GM23338 (cell line): Measurements from ENCODE around the gene MNX1. TPM values are rescaled to one million over a fixed set of nuclear protein-coding genes. Genes with fewer than 3 reads are reported as not detected.

ENCODE experiments used
- ATAC-seq: fragments of 200-7000 bp; cut with Tn5 transposase; 3 replicates; pipeline ENCODE4 v1.9.1; 2020
- DNase-seq: peaks from one replicate; pipeline ENCODE4 v3.0.0-alpha.2; 2015; ENCODE audit warnings: low spot score
- H2AFZ ChIP-seq: fragments of 200-600 bp; sonication (generic); 2 replicates; pipeline ENCODE4 v1.8.0; 2016; ENCODE audit warnings: antibody characterized with exemption, mild to moderate bottlenecking, moderate library complexity
- H3F3A ChIP-seq: fragments of 200-600 bp; sonication (generic); replicated peaks from 2 replicates; pipeline ENCODE4 v1.8.0; 2017; ENCODE audit warnings: antibody characterized with exemption, mixed run types, low read depth
- H3K27ac ChIP-seq: fragments of 200-600 bp; sonication (generic); 2 replicates; pipeline ENCODE4 v1.6.1; 2016; ENCODE audit warnings: low read depth
- H3K27me3 ChIP-seq: fragments of 200-600 bp; sonication (generic); 2 replicates; pipeline ENCODE4 v1.8.0; 2016; ENCODE audit warnings: mild to moderate bottlenecking, mixed run types, moderate library complexity; ENCODE audit not compliant: insufficient read depth
- H3K36me3 ChIP-seq: fragments of 200-600 bp; sonication (generic); 2 replicates; pipeline ENCODE4 v1.8.0; 2016; ENCODE audit warnings: mild to moderate bottlenecking; ENCODE audit not compliant: insufficient read depth
- H3K4me1 ChIP-seq: fragments of 200-600 bp; sonication (generic); 2 replicates; pipeline ENCODE4 v1.8.0; 2016; ENCODE audit warnings: mild to moderate bottlenecking, moderate library complexity; ENCODE audit not compliant: insufficient read depth
- H3K4me2 ChIP-seq: fragments of 200-600 bp; sonication (generic); 2 replicates; pipeline ENCODE4 v1.7.1; 2017; ENCODE audit warnings: mixed run types
- H3K4me3 ChIP-seq: fragments of 200-600 bp; sonication (generic); 2 replicates; pipeline ENCODE4 v1.6.1; 2016; ENCODE audit warnings: mixed run types
- H3K79me2 ChIP-seq: fragments of 200-600 bp; sonication (generic); replicated peaks from 2 replicates; pipeline ENCODE4 v1.8.0; 2017; ENCODE audit warnings: mild to moderate bottlenecking; ENCODE audit not compliant: insufficient read depth
- H3K9me2 ChIP-seq: fragments of 200-600 bp; sonication (generic); 2 replicates; pipeline ENCODE4 v1.8.0; 2017; ENCODE audit not compliant: insufficient read depth
- H4K20me1 ChIP-seq: fragments of 200-600 bp; sonication (generic); replicated peaks from 2 replicates; pipeline ENCODE4 v1.8.0; 2017; ENCODE audit warnings: mild to moderate bottlenecking; ENCODE audit not compliant: insufficient read depth
- H3K27ac Mint-ChIP-seq: 2 replicates; pipeline ENCODE4 v1.8.0; 2020; ENCODE audit warnings: inconsistent platforms, mild to moderate bottlenecking, moderate library complexity, mixed read lengths
- H3K27me3 Mint-ChIP-seq: 3 replicates; pipeline ENCODE4 v1.8.0; 2022; ENCODE audit warnings: low read depth, mild to moderate bottlenecking, moderate library complexity, mixed read lengths, inconsistent platforms; ENCODE audit not compliant: insufficient read depth, poor library complexity
- H3K36me3 Mint-ChIP-seq: 3 replicates; pipeline ENCODE4 v1.8.0; 2021; ENCODE audit warnings: low read depth, mild to moderate bottlenecking, inconsistent platforms, moderate library complexity, mixed read lengths
- H3K4me1 Mint-ChIP-seq: 3 replicates; pipeline ENCODE4 v1.8.0; 2020; ENCODE audit warnings: mild to moderate bottlenecking, inconsistent platforms, mixed read lengths
- H3K4me3 Mint-ChIP-seq: 3 replicates; pipeline ENCODE4 v1.8.0; 2021; ENCODE audit warnings: moderate library complexity, mild to moderate bottlenecking, inconsistent platforms, mixed read lengths
- H3K9me3 Mint-ChIP-seq: 3 replicates; pipeline ENCODE4 v1.8.0; 2020; ENCODE audit warnings: moderate library complexity, mild to moderate bottlenecking, inconsistent platforms, mixed read lengths
- ETS1 ChIP-seq: IDR thresholded peaks from 2 replicates; pipeline ENCODE4 v1.6.1; 2016; ENCODE audit warnings: antibody characterized with exemption
- EZH2 ChIP-seq: fragments of 200-600 bp; sonication (generic); IDR thresholded peaks from one replicate; pipeline ENCODE4 v1.8.0; 2017; ENCODE audit warnings: antibody characterized with exemption, mild to moderate bottlenecking, low read depth; ENCODE audit not compliant: unreplicated experiment
- EZH2phosphoT487 ChIP-seq: fragments of 200-600 bp; sonication (generic); IDR thresholded peaks from one replicate; pipeline ENCODE4 v1.8.1; 2018; ENCODE audit warnings: antibody characterized with exemption; ENCODE audit not compliant: unreplicated experiment
- JUNB ChIP-seq: IDR thresholded peaks from one replicate; pipeline ENCODE4 v1.6.1; 2016; ENCODE audit warnings: antibody characterized with exemption; ENCODE audit not compliant: unreplicated experiment
- ZNF114 ChIP-seq: fragments of 250-450 bp; sonication (Bioruptor Pico); IDR thresholded peaks from 2 replicates; pipeline ENCODE4 v1.5.0; 2020; ENCODE audit warnings: mild to moderate bottlenecking, moderate library complexity
- polyA plus RNA-seq: library from polyadenylated mRNA; unstranded; fragments of >200 nt; fragmentation: Nextera tagmentation; extraction: Ambion mirVana; gene quantifications from 2 replicates; pipeline ENCODE4 v1.2.1, GENCODE V29; 2016
- total RNA-seq: library from RNA; depleted of rRNA; stranded (reverse); fragments of >200 nt; shearing (Covaris generic); gene quantifications from 2 replicates; pipeline ENCODE4 v1.2.3, GENCODE V29; 2014

MNX1 gene
- total and polyA plus RNA-seq, 2 experiments from 2014 or later, result 0.14 to 0.24 TPM

- DNase-seq, result peak; percentile 77
- peak; percentile 24 for TF ChIP-seq EZH2phosphoT487
- TF ChIP-seq EZH2, result peak; percentile 45
- TF ChIP-seq ZNF114 (CRISPR knock-in tag), result no peak
- no peak for TF ChIP-seq ETS1
These were observed 7.5 kb downstream of the MNX1 start for GRCh38 chr7:157002819-157003421.

GRCh38 chr7:157001920-157002818, 8.3 kb downstream of the MNX1 start:
- Histone ChIP-seq H3K4me3 (peak overlapping the region; percentile 48), H3K27me3 (peaks cover 100% of the 10 kb centered on the region), H3K36me3 (no peaks in the 10 kb centered on the region), H3K9me2 (no peaks in the 10 kb centered on the region), H4K20me1 (peaks cover 31% of the 10 kb centered on the region), H3F3A (peaks cover 16% of the 10 kb centered on the region), H3K4me2 (peak overlapping the region; percentile 86), H3K27ac (no peak overlapping the region), H2AFZ (no peak overlapping the region; the same call in 1 of the 2 replicates), H3K4me1 (peaks cover 57% of the 10 kb centered on the region), H3K79me2 (no peaks in the 10 kb centered on the region)
- H3K27ac Mint-ChIP-seq, result no peak overlapping the region
- H3K4me3 Mint-ChIP-seq, result peak overlapping the region; percentile 12; the same call in 1 of the 3 replicates
- H3K36me3 Mint-ChIP-seq, result no peaks in the 10 kb centered on the region
- ATAC-seq, result no peak
- peak; percentile 42 for DNase-seq
- peaks cover 92% of the 10 kb centered on the region for H3K27me3 Mint-ChIP-seq
- H3K9me3 Mint-ChIP-seq, result peaks cover 2% of the 10 kb centered on the region; the same call in 1 of the 3 replicates
- H3K4me1 Mint-ChIP-seq, result peaks cover 29% of the 10 kb centered on the region
- TF ChIP-seq EZH2 (peak; percentile 78), JUNB (no peak)

More at GRCh38 chr7:157002819-157003421, 7.5 kb downstream of the MNX1 start:
- Histone ChIP-seq H3F3A (peaks cover 21% of the 10 kb centered on the region), H3K79me2 (no peaks in the 10 kb centered on the region), H3K4me1 (peaks cover 65% of the 10 kb centered on the region), H3K36me3 (no peaks in the 10 kb centered on the region), H3K4me3 (peak overlapping the region; percentile 48), H3K4me2 (peak overlapping the region; percentile 86), H3K9me2 (no peaks in the 10 kb centered on the region), H3K27ac (no peak overlapping the region), H4K20me1 (peaks cover 32% of the 10 kb centered on the region), H3K27me3 (peaks cover 100% of the 10 kb centered on the region), H2AFZ (no peak overlapping the region; the same call in 1 of the 2 replicates)
- peaks cover 29% of the 10 kb centered on the region for H3K4me1 Mint-ChIP-seq
- peaks cover 2% of the 10 kb centered on the region; the same call in 1 of the 3 replicates for H3K9me3 Mint-ChIP-seq
- no peak overlapping the region; the same call in 2 of the 3 replicates for H3K4me3 Mint-ChIP-seq
- no peak overlapping the region for H3K27ac Mint-ChIP-seq
- H3K36me3 Mint-ChIP-seq, result no peaks in the 10 kb centered on the region
- H3K27me3 Mint-ChIP-seq, result peaks cover 92% of the 10 kb centered on the region
- ATAC-seq, result peak; percentile 10
